B cell (primary cell): ENCODE measurements around the gene TSPAN10. TPM values are rescaled to one million over a fixed set of nuclear protein-coding genes. Genes with fewer than 3 reads are reported as not detected.

Experiments
- ATAC-seq: fragments of 200-7000 bp; cut with Tn5 transposase; one replicate; pipeline ENCODE4 v1.10.0; 2021; ENCODE audit warnings: low read depth, mild to moderate bottlenecking, moderate number of reproducible peaks, moderate library complexity
- CTCF ChIA-PET: fragments of 350-600 bp; sonication (Branson Sonifier 250); formaldehyde crosslinking; loops from one replicate; lab custom pipeline; 2021; ENCODE audit warnings: antibody characterized with exemption, inconsistent platforms; lab: Charles Lee
- POLR2A ChIA-PET: fragments of 350-600 bp; sonication (Branson Sonifier 250); formaldehyde crosslinking; loops from one replicate; lab custom pipeline; 2021; ENCODE audit warnings: antibody characterized with exemption; lab: Charles Lee
- DNase-seq: peaks from one replicate; pipeline ENCODE4 v3.0.0; 2013
- H2AFZ ChIP-seq: 2 replicates; pipeline ENCODE4 v1.6.1; 2012; ENCODE audit warnings: mild to moderate bottlenecking, low read depth, low read length; ENCODE audit not compliant: insufficient read depth, poor library complexity, severe bottlenecking
- H3K27ac ChIP-seq, 2 donors: 1 replicate in 1 of 2; 2 replicates in 1 of 2; pipeline ENCODE4 v1.5.1; 2012 to 2013; ENCODE audit warnings: low read length in 2 of 2, mild to moderate bottlenecking in 2 of 2, moderate library complexity in 1 of 2
- H3K27me3 ChIP-seq, 4 experiments: fragments of 200-600 bp in 1 of 4; sonication (generic) in 1 of 4; replicated peaks in 1 of 4; 1 replicate in 2 of 4; 2 replicates in 2 of 4; pipeline versions ENCODE4 v1.6.1 to v1.7.0; 2013 to 2016; ENCODE audit warnings: low read length in 3 of 4, mild to moderate bottlenecking in 2 of 4, mixed read lengths in 1 of 4, moderate library complexity in 1 of 4; ENCODE audit not compliant: insufficient read depth in 4 of 4, control insufficient read depth in 3 of 4; ENCODE audit errors: control extremely low read depth in 1 of 4
- H3K36me3 ChIP-seq, 2 experiments: replicated peaks in 1 of 2; 1 replicate in 1 of 2; 2 replicates in 1 of 2; pipeline versions ENCODE4 v1.6.1 to v1.7.1; 2013; ENCODE audit warnings: low read length in 1 of 2; ENCODE audit not compliant: insufficient read depth in 2 of 2, control insufficient read depth in 1 of 2; ENCODE audit errors: control extremely low read depth in 1 of 2, extremely low read depth in 1 of 2
- H3K4me1 ChIP-seq, 2 donors: fragments of 200-600 bp in 1 of 2; sonication (generic) in 1 of 2; 1 replicate in 1 of 2; 2 replicates in 1 of 2; pipeline versions ENCODE4 v1.5.1 to v1.6.1; 2013 to 2017; ENCODE audit warnings: low read length in 2 of 2; ENCODE audit not compliant: control insufficient read depth in 2 of 2, insufficient read depth in 2 of 2
- H3K4me2 ChIP-seq: replicated peaks from 2 replicates; pipeline ENCODE3; 2012; ENCODE audit warnings: mild to moderate bottlenecking, low read depth, low read length; ENCODE audit not compliant: poor library complexity, severe bottlenecking
- H3K4me3 ChIP-seq, 5 experiments: fragments of 200-600 bp in 1 of 5; sonication (generic) in 1 of 5; 1 replicate in 3 of 5; 2 replicates in 2 of 5; pipeline versions ENCODE4 v1.5.1 to v1.7.0; 2011 to 2016; ENCODE audit warnings: low read length in 4 of 5, mild to moderate bottlenecking in 4 of 5, low read depth in 2 of 5, control low read depth in 1 of 5, moderate library complexity in 1 of 5; ENCODE audit not compliant: insufficient read depth in 1 of 5; ENCODE audit errors: control extremely low read depth in 1 of 5, extremely low read depth in 1 of 5
- H3K79me2 ChIP-seq: fragments of 200-600 bp; sonication (generic); one replicate; pipeline ENCODE4 v1.6.0; 2016; ENCODE audit warnings: low read length; ENCODE audit not compliant: control insufficient read depth, insufficient read depth
- H3K9ac ChIP-seq: fragments of 200-600 bp; sonication (generic); 2 replicates; pipeline ENCODE4 v1.6.1; 2017; ENCODE audit warnings: mild to moderate bottlenecking, low read length, moderate library complexity
- H3K9me3 ChIP-seq, 3 donors: one replicate each; pipeline versions ENCODE4 v1.6.1 to v1.7.1; 2013; ENCODE audit warnings: low read length in 2 of 3; ENCODE audit not compliant: control insufficient read depth in 2 of 3, insufficient read depth in 1 of 3; ENCODE audit errors: control extremely low read depth in 1 of 3
- H4K20me1 ChIP-seq: 2 replicates; pipeline ENCODE4 v1.6.0; 2012; ENCODE audit warnings: mild to moderate bottlenecking, low read length; ENCODE audit not compliant: insufficient read depth, control insufficient read depth, poor library complexity, severe bottlenecking
- H3K27ac Mint-ChIP-seq: one replicate; pipeline ENCODE4 v1.8.0; 2021; ENCODE audit warnings: mixed read lengths
- H3K27me3 Mint-ChIP-seq: one replicate; pipeline ENCODE4 v1.8.0; 2021; ENCODE audit warnings: mixed read lengths
- H3K4me1 Mint-ChIP-seq: one replicate; pipeline ENCODE4 v1.8.0; 2021; ENCODE audit warnings: mixed read lengths
- H3K4me3 Mint-ChIP-seq: one replicate; pipeline ENCODE4 v1.8.0; 2021; ENCODE audit warnings: mixed read lengths
- H3K9me3 Mint-ChIP-seq: one replicate; pipeline ENCODE4 v1.8.0; 2022; ENCODE audit warnings: mixed read lengths; ENCODE audit not compliant: insufficient read depth
- EZH2 ChIP-seq: IDR thresholded peaks from 2 replicates; pipeline ENCODE4 v1.6.1; 2012; ENCODE audit warnings: borderline replicate concordance, low read depth, mild to moderate bottlenecking, moderate library complexity, low read length; ENCODE audit not compliant: insufficient read depth, poor library complexity, severe bottlenecking
- WGBS: methylation state at CpG from one replicate; pipeline ENCODE4 v1.1.5; 2013; ENCODE audit warnings: missing lambda C conversion rate; ENCODE audit not compliant: insufficient coverage; 5-methylcytosine and 5-hydroxymethylcytosine counted together
- intact Hi-C: fragments of 100-400 bp; cut with micrococcal nuclease; formaldehyde crosslinking; loops from one replicate; pipeline ENCODE4 v1.10.0; 2022
- polyA plus RNA-seq: library from polyadenylated mRNA; depleted of rRNA; stranded (reverse); fragments of >200 nt; gene quantifications from 2 replicates; pipeline ENCODE4 v1.2.3, GENCODE V29; 2012
- total RNA-seq, 2 donors: library from RNA; stranded (reverse); fragments of 120-200 nt in 1 of 2; gene quantifications; 1 replicate in 1 of 2; 2 replicates in 1 of 2; pipeline versions ENCODE4 v1.2.3 to v1.2.4, GENCODE V29; 2013 to 2022
- TF ChIP-seq, protein P1 (sequence below): fragments of 200-600 bp; IDR thresholded peaks from one replicate; pipeline ENCODE4 v1.8.0; 2022; ENCODE audit warnings: antibody characterized with exemption, mild to moderate bottlenecking

Gene TSPAN10
- total and polyA plus RNA-seq, 2 donors (not counting 1 experiment from before 2014, with no cell fraction given), result 0.34 to 1.1 TPM

DNA sequence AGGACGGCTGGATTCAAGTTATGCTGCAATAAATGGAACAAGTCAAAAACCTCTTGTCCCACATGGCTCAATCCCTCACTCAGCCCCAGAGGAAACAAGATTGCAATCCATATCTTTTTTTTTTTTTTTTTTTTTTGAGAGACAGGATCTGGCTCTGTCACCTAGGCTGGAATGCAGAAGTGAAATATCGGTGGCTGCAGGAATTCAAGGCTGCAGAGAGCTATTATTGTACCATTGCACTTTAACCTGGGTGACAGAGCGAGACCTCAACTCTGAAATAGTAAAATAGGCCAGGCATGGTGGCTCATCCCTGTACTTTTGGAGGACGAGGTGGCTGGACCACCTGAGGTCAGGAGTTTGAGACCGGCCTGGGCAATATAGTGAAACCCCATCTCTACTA, 22.0 kb downstream of the TSPAN10 start:
- ChIA-PET POLR2A (no interaction called here), CTCF (interaction anchor here (0.7 kb wide), 1 partner anchor 1581 kb away, joined by 4 read pairs; no protein-coding TSS in a partner anchor)
- H3K27me3 ChIP-seq, result peaks cover 0 to 6% (median 0%) of the 10 kb centered on the region in 4 experiments
- DNase-seq (no peak), ATAC-seq (no peak)
- H3K9me3 Mint-ChIP-seq, result no peaks in the 10 kb centered on the region
- H3K27ac ChIP-seq, result no peak overlapping the region
- H3K4me2 ChIP-seq, result no peak overlapping the region
- H4K20me1 ChIP-seq, result no peaks in the 10 kb centered on the region
- no peaks in the 10 kb centered on the region for H3K27me3 Mint-ChIP-seq
- no peak overlapping the region for H3K4me3 Mint-ChIP-seq
- no peaks in the 10 kb centered on the region for H3K79me2 ChIP-seq
- H3K4me3 ChIP-seq, result no peak overlapping the region
- H2AFZ ChIP-seq, result no peak overlapping the region
- intact Hi-C loops, result no loop called here
- TF ChIP-seq, protein P1, sequence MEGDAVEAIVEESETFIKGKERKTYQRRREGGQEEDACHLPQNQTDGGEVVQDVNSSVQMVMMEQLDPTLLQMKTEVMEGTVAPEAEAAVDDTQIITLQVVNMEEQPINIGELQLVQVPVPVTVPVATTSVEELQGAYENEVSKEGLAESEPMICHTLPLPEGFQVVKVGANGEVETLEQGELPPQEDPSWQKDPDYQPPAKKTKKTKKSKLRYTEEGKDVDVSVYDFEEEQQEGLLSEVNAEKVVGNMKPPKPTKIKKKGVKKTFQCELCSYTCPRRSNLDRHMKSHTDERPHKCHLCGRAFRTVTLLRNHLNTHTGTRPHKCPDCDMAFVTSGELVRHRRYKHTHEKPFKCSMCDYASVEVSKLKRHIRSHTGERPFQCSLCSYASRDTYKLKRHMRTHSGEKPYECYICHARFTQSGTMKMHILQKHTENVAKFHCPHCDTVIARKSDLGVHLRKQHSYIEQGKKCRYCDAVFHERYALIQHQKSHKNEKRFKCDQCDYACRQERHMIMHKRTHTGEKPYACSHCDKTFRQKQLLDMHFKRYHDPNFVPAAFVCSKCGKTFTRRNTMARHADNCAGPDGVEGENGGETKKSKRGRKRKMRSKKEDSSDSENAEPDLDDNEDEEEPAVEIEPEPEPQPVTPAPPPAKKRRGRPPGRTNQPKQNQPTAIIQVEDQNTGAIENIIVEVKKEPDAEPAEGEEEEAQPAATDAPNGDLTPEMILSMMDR, result no peak
- no peak for TF ChIP-seq EZH2
- H3K9me3 ChIP-seq, result no peaks in the 10 kb centered on the region
- no peaks in the 10 kb centered on the region for H3K36me3 ChIP-seq
- H3K4me1 ChIP-seq, result peaks cover under 1 to 2% of the 10 kb centered on the region in 2 donors
- H3K9ac ChIP-seq, result no peak overlapping the region
- 65% methylated on average over 3 of the region's 5 CpGs for WGBS
- H3K27ac Mint-ChIP-seq, result no peak overlapping the region
- H3K4me1 Mint-ChIP-seq, result no peaks in the 10 kb centered on the region

DNA sequence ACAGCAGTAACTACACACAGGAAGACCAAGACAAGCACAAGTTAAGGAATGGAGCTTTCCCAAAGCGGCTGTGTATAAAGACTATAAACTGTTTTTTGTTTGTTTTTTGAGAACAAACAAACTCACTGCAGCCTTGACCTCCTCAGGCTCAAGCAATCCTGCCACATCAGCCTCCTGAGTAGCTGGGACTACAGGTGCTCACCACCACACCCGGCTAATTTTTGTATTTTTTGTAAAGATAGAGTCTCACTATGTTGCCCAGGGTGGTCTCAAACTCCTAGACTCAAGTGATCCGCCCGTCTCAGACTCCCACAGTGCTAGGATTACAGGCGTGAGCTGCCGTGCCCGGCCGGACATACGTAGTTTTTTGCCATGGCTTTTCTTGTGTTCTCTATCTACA, 23.4 kb downstream of the TSPAN10 start:
- Histone ChIP-seq H3K9ac (no peak overlapping the region), H3K4me2 (no peak overlapping the region), H3K4me1 (peaks cover 5 to 6% of the 10 kb centered on the region in 2 donors), H3K9me3 (no peaks in the 10 kb centered on the region), H4K20me1 (no peaks in the 10 kb centered on the region), H3K4me3 (no peak overlapping the region), H3K79me2 (peaks cover 8% of the 10 kb centered on the region), H2AFZ (no peak overlapping the region), H3K27me3 (peaks cover 0 to 2% (median 0%) of the 10 kb centered on the region in 4 experiments), H3K27ac (no peak overlapping the region), H3K36me3 (no peaks in the 10 kb centered on the region)
- no peak overlapping the region for H3K27ac Mint-ChIP-seq
- H3K9me3 Mint-ChIP-seq, result no peaks in the 10 kb centered on the region
- ChIA-PET POLR2A (no interaction called here), CTCF (interaction anchor here (0.6 kb wide), 1 partner anchor 14 kb away, joined by 3 read pairs; no protein-coding TSS in a partner anchor)
- H3K4me1 Mint-ChIP-seq, result peaks cover under 1% of the 10 kb centered on the region
- no peak for ATAC-seq
- intact Hi-C loops, result no loop called here
- H3K4me3 Mint-ChIP-seq, result no peak overlapping the region
- no peak for TF ChIP-seq EZH2
- TF ChIP-seq, protein P1, result no peak
- WGBS, result 100% methylated on average over 8 of the region's 9 CpGs
- no peaks in the 10 kb centered on the region for H3K27me3 Mint-ChIP-seq
- DNase-seq, result no peak
